Mesendoderm (in vitro differentiated cells): Measurements from ENCODE around the gene OR51B6. TPM values are rescaled to one million over a fixed set of nuclear protein-coding genes. Genes with fewer than 3 reads are reported as not detected.

Experiments
- DNase-seq: peaks from one replicate; pipeline ENCODE4 v3.0.0; 2013
- H2AK5ac ChIP-seq: 2 replicates; pipeline ENCODE4 v1.6.1; 2013; ENCODE audit warnings: low read length, inconsistent platforms
- H2BK120ac ChIP-seq: 2 replicates; pipeline ENCODE4 v1.6.1; 2013; ENCODE audit warnings: low read depth, mild to moderate bottlenecking, low read length, moderate library complexity, mixed read lengths
- H2BK15ac ChIP-seq: replicated peaks from 2 replicates; pipeline ENCODE4 v1.6.1; 2013; ENCODE audit warnings: low read depth, mild to moderate bottlenecking, moderate library complexity
- H2BK5ac ChIP-seq: 2 replicates; pipeline ENCODE4 v1.6.1; 2013; ENCODE audit warnings: low read length, inconsistent platforms
- H3K18ac ChIP-seq: 2 replicates; pipeline ENCODE4 v1.6.1; 2013; ENCODE audit warnings: mild to moderate bottlenecking, low read length, mixed read lengths
- H3K23ac ChIP-seq: one replicate; pipeline ENCODE4 v1.6.1; 2013; ENCODE audit warnings: low read length
- H3K27ac ChIP-seq: 2 replicates; pipeline ENCODE4 v1.5.1; 2013; ENCODE audit warnings: low read depth, mild to moderate bottlenecking, inconsistent platforms, low read length, moderate library complexity
- H3K27me3 ChIP-seq: 2 replicates; pipeline ENCODE4 v1.6.1; 2013; ENCODE audit warnings: low read length, control low read depth, mild to moderate bottlenecking, inconsistent platforms; ENCODE audit not compliant: insufficient read depth, poor library complexity
- H3K36me3 ChIP-seq: 2 replicates; pipeline ENCODE4 v1.6.1; 2013; ENCODE audit warnings: low read length, inconsistent platforms; ENCODE audit not compliant: control insufficient read depth, insufficient read depth
- H3K4ac ChIP-seq: one replicate; pipeline ENCODE4 v1.6.1; 2013; ENCODE audit warnings: low read depth, mild to moderate bottlenecking, low read length, moderate library complexity
- H3K4me1 ChIP-seq: 2 replicates; pipeline ENCODE4 v1.6.1; 2013; ENCODE audit warnings: low read depth, low read length, inconsistent platforms; ENCODE audit not compliant: control insufficient read depth
- H3K4me2 ChIP-seq: 2 replicates; pipeline ENCODE4 v1.6.1; 2013; ENCODE audit warnings: low read length
- H3K4me3 ChIP-seq: 2 replicates; pipeline ENCODE4 v1.5.1; 2013; ENCODE audit warnings: mild to moderate bottlenecking, low read length
- H3K56ac ChIP-seq: one replicate; pipeline ENCODE4 v1.6.1; 2013; ENCODE audit warnings: low read length
- H3K79me1 ChIP-seq: 2 replicates; pipeline ENCODE4 v1.6.1; 2013; ENCODE audit warnings: low read length, inconsistent platforms
- H3K79me2 ChIP-seq: 2 replicates; pipeline ENCODE4 v1.6.1; 2013; ENCODE audit warnings: mild to moderate bottlenecking, low read length; ENCODE audit not compliant: control insufficient read depth, insufficient read depth
- H3K9ac ChIP-seq: 2 replicates; pipeline ENCODE4 v1.6.1; 2013; ENCODE audit warnings: low read length, inconsistent platforms
- H4K5ac ChIP-seq: one replicate; pipeline ENCODE4 v1.6.1; 2013; ENCODE audit warnings: low read length
- H4K8ac ChIP-seq: one replicate; pipeline ENCODE4 v1.6.1; 2013; ENCODE audit warnings: low read depth, mild to moderate bottlenecking, control low read depth, low read length, moderate library complexity
- WGBS: extraction: QIAGEN DNeasy Blood & Tissue Kit; methylation state at CpG from one replicate; pipeline ENCODE4 v1.1.7; 2013; ENCODE audit warnings: low lambda C conversion rate, missing lambda C conversion rate; ENCODE audit not compliant: insufficient coverage; ENCODE audit errors: extremely low coverage; 5-methylcytosine and 5-hydroxymethylcytosine counted together
- polyA plus RNA-seq, 2 experiments: library from polyadenylated mRNA; stranded (reverse); fragments of 200-250 nt; gene quantifications; one replicate each; pipeline ENCODE4 v1.2.3, GENCODE V29; 2013

OR51B6 gene
- polyA plus RNA-seq (2013, experiment 1 of 2) = not detected
- not detected for polyA plus RNA-seq (2013, experiment 2 of 2)

GRCh38 chr11:5351208-5351607 is at the start of gene OR51B6:
Gene OR51B6, plus strand, starts transcription at chr11:5351508. Its CDS starts 0 bp downstream, at chr11:5351508.
- Histone ChIP-seq H4K8ac (no peak within 1 kb of the TSS), H3K4me2 (no peak within 1 kb of the TSS), H3K27me3 (no peaks in the 10 kb centered on the region), H2BK15ac (no peak within 1 kb of the TSS), H2BK5ac (no peak within 1 kb of the TSS), H3K36me3 (no peaks in the 10 kb centered on the region), H3K79me1 (no peaks in the 10 kb centered on the region), H3K23ac (no peak within 1 kb of the TSS), H3K9ac (no peak within 1 kb of the TSS), H4K5ac (no peak within 1 kb of the TSS), H3K56ac (no peak within 1 kb of the TSS), H3K4me3 (no peak within 1 kb of the TSS), H2BK120ac (no peak within 1 kb of the TSS), H3K27ac (no peak within 1 kb of the TSS), H2AK5ac (no peak within 1 kb of the TSS), H3K18ac (no peak within 1 kb of the TSS), H3K4me1 (no peaks in the 10 kb centered on the region), H3K79me2 (no peaks in the 10 kb centered on the region), H3K4ac (no peak within 1 kb of the TSS)
- DNase-seq = no peak
- 100% methylated on average over 1 of the region's 1 CpG for WGBS

DNA sequence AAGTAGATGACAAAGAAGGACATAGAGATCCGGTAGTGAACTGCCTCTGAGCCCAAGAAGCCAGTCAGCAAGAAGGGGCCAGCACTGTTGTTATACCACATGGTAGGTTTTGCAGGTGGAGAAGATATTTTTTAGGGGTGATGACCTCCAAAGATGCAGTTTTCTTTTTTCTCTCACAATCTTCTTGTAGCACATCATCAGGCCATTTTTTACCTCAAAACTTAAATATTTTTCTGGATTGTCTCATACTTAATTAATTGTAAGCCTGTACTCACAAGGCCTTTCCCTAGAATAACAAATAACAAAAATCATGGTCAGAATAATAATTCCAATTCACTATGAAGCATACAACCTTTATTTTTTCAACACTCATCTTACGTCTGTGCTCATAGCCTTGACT is 49.5 kb upstream of the OR51B6 start, which contains the start of gene OR51B4:
OR51B4 (minus strand) TSS at position 101 of the 400 bp plus-strand sequence; CDS start at position 101, 0 bp downstream.
- WGBS = no CpG with 5 or more reads among the region's 2 CpGs
- Histone ChIP-seq H2BK15ac (no peak within 1 kb of the TSS), H3K79me2 (no peaks in the 10 kb centered on the region), H2AK5ac (no peak within 1 kb of the TSS), H3K79me1 (no peaks in the 10 kb centered on the region), H3K4me3 (no peak within 1 kb of the TSS), H3K4ac (no peak within 1 kb of the TSS), H3K4me2 (no peak within 1 kb of the TSS), H3K23ac (no peak within 1 kb of the TSS), H4K5ac (no peak within 1 kb of the TSS), H3K27me3 (no peaks in the 10 kb centered on the region), H3K27ac (no peak within 1 kb of the TSS), H2BK120ac (no peak within 1 kb of the TSS), H2BK5ac (no peak within 1 kb of the TSS), H3K9ac (no peak within 1 kb of the TSS), H3K36me3 (no peaks in the 10 kb centered on the region), H3K18ac (no peak within 1 kb of the TSS), H3K56ac (no peak within 1 kb of the TSS), H4K8ac (no peak within 1 kb of the TSS), H3K4me1 (no peaks in the 10 kb centered on the region)
- DNase-seq = no peak

DNA sequence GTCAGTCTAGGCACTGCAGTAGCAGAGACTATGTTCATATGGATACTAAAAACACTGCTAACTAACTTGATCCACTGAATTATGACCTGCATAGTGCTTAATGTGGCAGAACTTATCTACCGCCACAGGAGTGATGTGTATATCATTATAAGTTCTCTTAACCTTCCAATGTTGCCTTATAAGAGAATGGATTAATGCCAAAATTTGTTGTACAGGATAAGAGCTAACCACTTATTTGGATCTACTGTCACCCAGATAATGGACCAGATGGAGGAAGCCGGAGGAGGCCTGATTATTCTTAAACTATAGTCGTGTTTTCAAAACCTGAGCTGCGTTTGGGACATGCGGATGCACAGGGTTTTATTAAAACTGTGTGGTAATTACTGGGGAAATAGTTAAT is 47.7 kb upstream of the OR51B6 start:
- no peak for DNase-seq
- no peak overlapping the region for H3K4me2 ChIP-seq
- no peaks in the 10 kb centered on the region for H3K79me1 ChIP-seq
- WGBS = no CpG with 5 or more reads among the region's 5 CpGs
- H2AK5ac ChIP-seq = no peak overlapping the region
- no peaks in the 10 kb centered on the region for H3K79me2 ChIP-seq
- H3K56ac ChIP-seq = no peak overlapping the region
- no peaks in the 10 kb centered on the region for H3K36me3 ChIP-seq
- H4K5ac ChIP-seq = no peak overlapping the region
- H4K8ac ChIP-seq = no peak overlapping the region
- H3K27ac ChIP-seq = no peak overlapping the region
- H2BK15ac ChIP-seq = no peak overlapping the region
- H3K4ac ChIP-seq = no peak overlapping the region
- H2BK120ac ChIP-seq = no peak overlapping the region
- no peaks in the 10 kb centered on the region for H3K4me1 ChIP-seq
- H3K9ac ChIP-seq = no peak overlapping the region
- no peak overlapping the region for H2BK5ac ChIP-seq
- H3K18ac ChIP-seq = no peak overlapping the region
- H3K27me3 ChIP-seq = no peaks in the 10 kb centered on the region
- H3K4me3 ChIP-seq = no peak overlapping the region
- H3K23ac ChIP-seq = no peak overlapping the region

DNA sequence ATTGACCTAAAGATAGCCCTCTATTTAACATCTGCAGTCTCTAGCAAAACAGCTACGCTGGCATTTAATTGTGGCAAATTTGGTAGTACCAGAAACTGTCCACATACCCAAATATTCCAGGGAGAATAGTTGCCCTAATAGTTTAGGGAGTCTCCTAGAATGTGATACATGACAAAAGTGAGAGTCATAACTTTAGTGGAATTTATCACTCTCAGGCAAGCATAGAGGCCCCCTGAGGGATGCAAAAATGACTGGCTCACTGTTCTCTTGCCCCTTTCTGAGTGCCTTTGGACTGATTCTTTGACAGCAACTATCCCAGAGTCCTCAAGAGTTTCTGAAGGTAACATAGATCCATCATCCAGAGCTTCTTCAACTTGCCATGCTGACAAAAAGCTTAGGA is 47.3 kb upstream of the OR51B6 start:
- H2BK120ac ChIP-seq = no peak overlapping the region
- DNase-seq = no peak
- no CpG with 5 or more reads among the region's 1 CpG for WGBS

DNA sequence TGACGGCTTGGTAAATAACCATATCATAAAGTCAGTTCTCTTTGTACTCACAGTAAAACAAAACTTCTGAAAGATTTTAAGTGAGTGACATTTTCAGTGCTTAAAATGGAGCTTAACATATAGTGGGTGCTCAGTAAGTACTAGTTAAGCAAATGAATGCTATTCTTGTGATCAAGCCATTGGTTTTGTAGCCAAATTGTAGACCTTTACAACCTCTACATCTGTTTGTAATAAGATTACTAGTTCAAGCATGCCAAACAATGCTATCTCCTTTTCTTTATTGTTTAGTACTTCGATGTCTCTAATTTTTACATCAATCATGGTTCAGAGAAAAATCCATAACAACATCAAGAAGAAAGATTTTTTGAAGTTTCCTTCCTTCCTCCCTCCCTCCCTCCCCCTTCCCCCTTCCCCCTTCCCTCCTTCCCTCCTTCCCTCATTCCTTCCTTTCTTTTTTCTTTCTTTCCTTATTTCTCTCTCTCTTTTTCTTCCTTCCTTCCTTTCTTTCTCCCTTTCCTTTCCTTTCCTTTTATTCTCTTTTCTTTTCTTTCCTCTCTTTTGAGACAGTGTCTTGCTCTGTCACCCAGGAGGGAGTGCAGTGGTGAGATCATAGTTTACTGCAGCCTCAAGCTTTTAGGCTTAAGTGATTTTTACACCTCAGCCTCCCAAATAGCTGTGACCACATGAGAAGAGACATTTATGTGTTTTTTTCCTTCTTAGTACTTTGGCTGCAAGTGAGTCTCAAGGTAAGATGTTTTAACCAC is 43.9 kb upstream of the OR51B6 start:
- H3K4me2 ChIP-seq = no peak overlapping the region
- H3K18ac ChIP-seq = no peak overlapping the region
- H3K4me1 ChIP-seq = no peaks in the 10 kb centered on the region
- H3K79me1 ChIP-seq = no peaks in the 10 kb centered on the region
- H3K79me2 ChIP-seq = no peaks in the 10 kb centered on the region
- no peak overlapping the region for H2AK5ac ChIP-seq
- H3K36me3 ChIP-seq = no peaks in the 10 kb centered on the region
- H3K56ac ChIP-seq = no peak overlapping the region
- H3K4ac ChIP-seq = no peak overlapping the region
- H3K27ac ChIP-seq = no peak overlapping the region
- H4K5ac ChIP-seq = no peak overlapping the region
- H3K9ac ChIP-seq = no peak overlapping the region
- H3K4me3 ChIP-seq = no peak overlapping the region
- H2BK120ac ChIP-seq = no peak overlapping the region
- no peaks in the 10 kb centered on the region for H3K27me3 ChIP-seq
- H2BK15ac ChIP-seq = no peak overlapping the region
- no peak overlapping the region for H2BK5ac ChIP-seq
- no CpG with 5 or more reads among the region's 2 CpGs for WGBS
- DNase-seq = peak; percentile 7
- no peak overlapping the region for H4K8ac ChIP-seq
- no peak overlapping the region for H3K23ac ChIP-seq

More for the DNA sequence above, 47.3 kb upstream of the OR51B6 start:
- no peak overlapping the region for H3K4me2 ChIP-seq
- no peaks in the 10 kb centered on the region for H3K36me3 ChIP-seq
- no peak overlapping the region for H4K5ac ChIP-seq
- H3K27me3 ChIP-seq = no peaks in the 10 kb centered on the region
- H4K8ac ChIP-seq = no peak overlapping the region
- no peaks in the 10 kb centered on the region for H3K79me2 ChIP-seq
- H3K79me1 ChIP-seq = no peaks in the 10 kb centered on the region
- no peak overlapping the region for H3K18ac ChIP-seq
- no peak overlapping the region for H3K56ac ChIP-seq
- no peak overlapping the region for H3K4me3 ChIP-seq
- H2BK5ac ChIP-seq = no peak overlapping the region
- no peak overlapping the region for H3K4ac ChIP-seq
- H3K23ac ChIP-seq = no peak overlapping the region
- H3K27ac ChIP-seq = no peak overlapping the region
- H3K4me1 ChIP-seq = no peaks in the 10 kb centered on the region
- no peak overlapping the region for H2AK5ac ChIP-seq
- H3K9ac ChIP-seq = no peak overlapping the region
- H2BK15ac ChIP-seq = no peak overlapping the region

DNA sequence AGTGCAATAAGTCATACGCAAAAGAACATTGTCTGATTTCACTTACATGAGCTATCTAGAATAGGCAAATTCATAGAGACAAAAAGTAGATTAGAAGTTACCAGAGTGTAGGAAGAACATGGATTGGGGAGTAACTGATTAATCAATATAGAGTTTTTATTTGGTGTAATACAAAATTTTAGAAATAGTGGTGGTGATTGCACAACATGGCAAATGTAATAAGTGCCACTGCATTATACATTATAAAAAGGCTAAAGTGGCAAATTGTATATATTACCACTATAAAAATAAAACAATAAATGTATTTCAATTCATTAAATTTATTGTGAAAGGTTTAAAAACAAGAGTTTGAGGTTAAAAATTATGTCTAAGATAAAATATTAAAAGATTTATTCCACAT is 40.9 kb upstream of the OR51B6 start:
- H3K4me2 ChIP-seq = no peak overlapping the region
- H3K18ac ChIP-seq = no peak overlapping the region
- H4K8ac ChIP-seq = no peak overlapping the region
- no peaks in the 10 kb centered on the region for H3K79me1 ChIP-seq
- no peak overlapping the region for H2BK5ac ChIP-seq
- no peak overlapping the region for H2BK120ac ChIP-seq
- no peak overlapping the region for H4K5ac ChIP-seq
- H3K4ac ChIP-seq = no peak overlapping the region
- no peak overlapping the region for H3K23ac ChIP-seq
- no peaks in the 10 kb centered on the region for H3K36me3 ChIP-seq
- H3K4me3 ChIP-seq = no peak overlapping the region
- no peak overlapping the region for H2BK15ac ChIP-seq
- H3K27ac ChIP-seq = no peak overlapping the region
- H3K27me3 ChIP-seq = no peaks in the 10 kb centered on the region
- no peaks in the 10 kb centered on the region for H3K79me2 ChIP-seq
- no peak for DNase-seq
- no peaks in the 10 kb centered on the region for H3K4me1 ChIP-seq
- no peak overlapping the region for H3K56ac ChIP-seq
- no peak overlapping the region for H2AK5ac ChIP-seq
- no peak overlapping the region for H3K9ac ChIP-seq
- no CpG with 5 or more reads among the region's 1 CpG for WGBS
